K562 (cell line): ENCODE measurements around the gene MSH3. TPM values are rescaled to one million over a fixed set of nuclear protein-coding genes. Genes with fewer than 3 reads are reported as not detected.
"Not testable (repeated sequence)": the region's sequence is repeated elsewhere in the genome, so short reads cannot be mapped to it uniquely, and the experiment has no call there.

Experiments
- ATAC-seq: fragments of 200-7000 bp; cut with Tn5 transposase; 3 replicates; pipeline ENCODE4 v1.9.1; 2020; ENCODE audit warnings: moderate library complexity
- BruUV-seq: library from RNA; stranded (reverse); fragments of 400-500 nt; replicated peaks from 2 replicates; lab custom pipeline; 2021; lab: Mats Ljungman, UMichigan
- CTCF ChIA-PET: fragments of 300-600 bp; formaldehyde crosslinking; extraction: SDS; loops from one replicate; lab custom pipeline; 2021; ENCODE audit warnings: low intra/inter-chr PET ratio; lab: Yijun Ruan, JAX
- POLR2A ChIA-PET: fragments of 300-600, 350-650 bp; sonication (Branson Sonifier 250); formaldehyde crosslinking; extraction: SDS; loops from one replicate; lab custom pipeline; 2021; ENCODE audit warnings: antibody characterized with exemption, inconsistent platforms; lab: Yijun Ruan, JAX
- DNase-seq, 4 experiments: peaks; one replicate each; pipeline versions ENCODE4 v3.0.0 to v3.0.0-alpha.2; 2011 to 2018; ENCODE audit warnings: low spot score in 3 of 4, mixed read lengths in 3 of 4; ENCODE audit errors: extremely low read depth in 1 of 4
- FAIRE-seq: peaks from 2 replicates; lab custom pipeline; 2011; peaks lifted over from hg19 to GRCh38; lab: Jason Lieb, UNC
- H2AFZ ChIP-seq: 2 replicates; pipeline ENCODE4 v1.6.0; 2011; ENCODE audit warnings: low read depth, low read length, control low read depth, inconsistent platforms
- H3K27ac ChIP-seq: fragments of 200-600 bp; 3 replicates; pipeline ENCODE4 v1.8.0; 2011; ENCODE audit warnings: low read depth, mild to moderate bottlenecking, control low read depth, inconsistent platforms, low read length, moderate library complexity, mixed read lengths; ENCODE audit errors: extremely low read depth
- H3K27me3 ChIP-seq, 2 experiments: fragments of 300-600 bp in 1 of 2; 2 replicates in 1 of 2; 3 replicates in 1 of 2; pipeline versions ENCODE4 v1.6.0 to v1.8.0; 2011; ENCODE audit warnings: inconsistent platforms in 2 of 2, low read length in 2 of 2, mild to moderate bottlenecking in 1 of 2, mixed read lengths in 1 of 2, moderate library complexity in 1 of 2; ENCODE audit not compliant: control insufficient read depth in 2 of 2, insufficient read depth in 2 of 2
- H3K36me3 ChIP-seq: fragments of 300-600 bp; 3 replicates; pipeline ENCODE4 v1.8.0; 2011; ENCODE audit warnings: mild to moderate bottlenecking, low read length, inconsistent platforms; ENCODE audit not compliant: control insufficient read depth, insufficient read depth
- H3K4me1 ChIP-seq, 2 experiments: fragments of 200-600 bp in 1 of 2; replicated peaks in 1 of 2; 2 replicates in 1 of 2; 3 replicates in 1 of 2; pipeline versions ENCODE4 v1.5.1 to v1.8.0; 2011; ENCODE audit warnings: inconsistent platforms in 2 of 2, low read length in 2 of 2, mild to moderate bottlenecking in 1 of 2, mixed read lengths in 1 of 2, moderate library complexity in 1 of 2; ENCODE audit not compliant: control insufficient read depth in 2 of 2, insufficient read depth in 2 of 2
- H3K4me2 ChIP-seq: 2 replicates; pipeline ENCODE4 v1.6.1; 2011; ENCODE audit warnings: low read length, control low read depth, inconsistent platforms, mixed read lengths; ENCODE audit not compliant: insufficient read depth
- H3K4me3 ChIP-seq: fragments of 200-600 bp; sonication (generic), shearing (Covaris generic); 2 replicates; pipeline ENCODE4 v1.5.1; 2016; ENCODE audit warnings: control low read depth, inconsistent platforms
- H3K79me2 ChIP-seq: fragments of 200-600 bp; 3 replicates; pipeline ENCODE4 v1.8.0; 2011; ENCODE audit warnings: low read length, inconsistent platforms; ENCODE audit not compliant: control insufficient read depth, insufficient read depth
- H3K9ac ChIP-seq, 2 experiments: 2 replicates each; pipeline versions ENCODE4 v1.6.0 to v1.6.1; 2011; ENCODE audit warnings: low read depth in 2 of 2, low read length in 2 of 2, control low read depth in 1 of 2, inconsistent platforms in 1 of 2, mild to moderate bottlenecking in 1 of 2, mixed read lengths in 1 of 2; ENCODE audit not compliant: insufficient read depth in 1 of 2
- H3K9me1 ChIP-seq: one replicate; pipeline ENCODE4 v1.6.0; 2011; ENCODE audit warnings: inconsistent platforms, mild to moderate bottlenecking, low read length, moderate library complexity; ENCODE audit not compliant: control insufficient read depth, insufficient read depth
- H3K9me3 ChIP-seq: replicated peaks from 2 replicates; pipeline ENCODE4 v1.5.1; 2011; ENCODE audit warnings: low read depth, low read length, inconsistent platforms; ENCODE audit not compliant: control insufficient read depth, insufficient read depth
- H4K20me1 ChIP-seq: replicated peaks from 2 replicates; pipeline ENCODE4 v1.6.1; 2011; ENCODE audit warnings: low read length, inconsistent platforms, mixed read lengths; ENCODE audit not compliant: control insufficient read depth, insufficient read depth
- ARID4B ChIP-seq: sonication (generic); formaldehyde crosslinking; IDR thresholded peaks from 2 replicates; pipeline ENCODE4 v1.8.0; 2022; ENCODE audit warnings: mild to moderate bottlenecking, missing genetic modification reagents
- NR4A1 ChIP-seq, 2 experiments: fragments of 250-450 bp in 1 of 2; fragments of 450-650 bp in 1 of 2; sonication (Bioruptor Pico) in 1 of 2; IDR thresholded peaks; 2 replicates each; pipeline versions ENCODE4 v1.4.0 to v1.6.1; 2016 to 2020; ENCODE audit warnings: mild to moderate bottlenecking in 2 of 2, missing compliant biosample characterization in 1 of 2, missing genetic modification characterization in 1 of 2, moderate library complexity in 1 of 2
- POLR2G ChIP-seq: fragments of 200-400 bp; formaldehyde crosslinking; IDR thresholded peaks from 2 replicates; pipeline ENCODE4 v1.6.1; 2017; ENCODE audit warnings: low read depth, mild to moderate bottlenecking, antibody characterized with exemption, low read length, moderate library complexity
- PURB ChIP-seq: sonication (generic); formaldehyde crosslinking; IDR thresholded peaks from 2 replicates; pipeline ENCODE4 v1.9.0; 2021; ENCODE audit warnings: low read depth, mild to moderate bottlenecking, missing genetic modification reagents
- ZFP36 ChIP-seq: fragments of 150-350 bp; IDR thresholded peaks from 2 replicates; pipeline ENCODE4 v1.6.1; 2018; ENCODE audit warnings: low read length, low read depth; ENCODE audit not compliant: partially characterized antibody
- ZNF174 ChIP-seq: fragments of 250-450 bp; sonication (Bioruptor Pico); IDR thresholded peaks from 2 replicates; pipeline ENCODE4 v1.4.0; 2020; ENCODE audit warnings: mild to moderate bottlenecking
- ZNF347 ChIP-seq: fragments of 450-650 bp; formaldehyde crosslinking; IDR thresholded peaks from 2 replicates; pipeline ENCODE4 v1.4.0; 2020; ENCODE audit warnings: low read depth, mild to moderate bottlenecking, moderate library complexity
- ZNF696 ChIP-seq: fragments of 250-450 bp; sonication (Bioruptor Pico); conservative IDR thresholded peaks from 2 replicates; pipeline ENCODE4 v1.4.0; 2020; ENCODE audit warnings: mild to moderate bottlenecking, moderate library complexity
- WGBS: fragments of 100-300 bp; shearing (Covaris generic); methylation state at CpG from one replicate; pipeline ENCODE4 v1.1.6; 2016; ENCODE audit warnings: low coverage, mixed read lengths; ENCODE audit not compliant: insufficient coverage; ENCODE audit errors: missing lambda C conversion rate; 5-methylcytosine and 5-hydroxymethylcytosine counted together
- in situ Hi-C: fragments of 300-500 bp; cut with MboI; formaldehyde crosslinking; loops from 4 replicates; pipeline ENCODE4 v1.15.0; 2018; ENCODE audit warnings: inconsistent platforms, mixed read lengths
- intact Hi-C: fragments of 100-400 bp; cut with micrococcal nuclease; formaldehyde crosslinking; loops from 2 replicates; pipeline ENCODE4 v1.14.2; 2022
- polyA plus RNA-seq, 8 experiments: library from polyadenylated mRNA; depleted of rRNA in 4 of 8; stranded (reverse) in 5 of 8; unstranded in 3 of 8; fragments of >200 nt; fragmentation: Nextera tagmentation in 2 of 8; fragmentation: Illumina TruSeq in 1 of 8; extraction: Ambion mirVana in 2 of 8; extraction: Trizol in 1 of 8; gene quantifications; 2 replicates each; pipeline versions ENCODE4 v1.2.1 to v1.2.3, GENCODE V29; 2011 to 2014; ENCODE audit warnings: inconsistent platforms in 1 of 8, missing spikeins in 1 of 8
- total RNA-seq, 7 experiments: library from RNA; depleted of rRNA in 6 of 7; stranded (reverse); fragments of >200 nt in 6 of 7; fragmentation: Illumina TruSeq in 2 of 7; extraction: Trizol in 2 of 7; gene quantifications; 2 replicates each; pipeline versions ENCODE4 v1.2.1 to v1.2.3, GENCODE V29; 2011 to 2021; ENCODE audit warnings: low replicate concordance in 1 of 7

Gene MSH3
- total and polyA plus RNA-seq, 9 of the 15 experiments (the other 6 are each of a cell fraction or from before 2014, with no cell fraction given): 3.9 to 17.2 (median 13.2) TPM

GRCh38 chr5:80659106-80659505, 4.7 kb downstream of the MSH3 start:
- BruUV-seq: no TSS peak
- peaks cover 64% of the 10 kb centered on the region for H3K36me3 ChIP-seq
- no peaks in the 10 kb centered on the region for H3K27me3 ChIP-seq
- in situ Hi-C loops (no loop called here), intact Hi-C loops (loop anchor here (5.0 kb wide), 1 partner anchor 172 kb away; the partner anchor contains the start of gene FAM151B)
- H3K4me2 ChIP-seq: no peak overlapping the region
- ATAC-seq: no peak
- no peak overlapping the region for H3K27ac ChIP-seq
- DNase-seq: no peak
- ChIA-PET POLR2A (no interaction called here), CTCF (no interaction called here)
- H3K79me2 ChIP-seq: peaks cover 19% of the 10 kb centered on the region
- no peak overlapping the region for H2AFZ ChIP-seq
- no peak overlapping the region for H3K4me3 ChIP-seq
- H3K9me1 ChIP-seq: no peaks in the 10 kb centered on the region
- TF ChIP-seq ZNF347 (no peak), ZFP36 (no peak), NR4A1 (CRISPR knock-in tag; IDR thresholded peaks at IDR 0.05) (no peak), NR4A1 (tag; IDR thresholded peaks at IDR 0.05) (no peak), ZNF696 (no peak), PURB (CRISPR knock-in tag) (no peak), ARID4B (CRISPR knock-in tag) (no peak), ZNF174 (CRISPR knock-in tag) (no peak), POLR2G (no peak)
- FAIRE-seq: no peak
- no peak overlapping the region for H3K9ac ChIP-seq
- H4K20me1 ChIP-seq: no peaks in the 10 kb centered on the region
- 91% methylated on average over 5 of the region's 5 CpGs for WGBS
- H3K4me1 ChIP-seq: peaks cover 0 to 8% of the 10 kb centered on the region in 2 experiments; a peak in 1 of 5 replicates
- no peaks in the 10 kb centered on the region for H3K9me3 ChIP-seq

DNA sequence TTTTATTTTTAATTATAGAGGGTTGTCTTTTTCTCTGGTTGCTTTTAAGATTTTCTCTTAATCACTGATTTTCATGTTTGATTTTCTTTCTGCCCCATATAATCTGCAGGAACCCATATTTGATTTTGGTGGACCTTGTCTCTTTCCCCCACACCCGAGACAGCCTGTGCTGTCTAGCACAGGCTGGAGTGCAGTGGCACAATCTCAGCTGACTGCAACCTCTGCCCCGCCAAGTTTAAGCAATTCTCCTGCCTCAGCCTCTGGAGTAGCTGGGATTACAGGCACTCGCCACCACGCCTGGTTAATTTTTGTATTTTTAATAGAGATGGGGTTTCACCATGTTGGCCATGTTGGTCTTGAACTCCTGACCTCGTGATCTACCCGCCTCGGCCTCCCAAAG, 6.2 kb downstream of the MSH3 start:
- H3K36me3 ChIP-seq: peaks cover 80% of the 10 kb centered on the region
- H3K9me1 ChIP-seq, H3K4me2 ChIP-seq, intact Hi-C loops, H3K9ac ChIP-seq, H3K27me3 ChIP-seq, H2AFZ ChIP-seq, H3K4me1 ChIP-seq, CTCF ChIA-PET, H3K79me2 ChIP-seq, BruUV-seq, H3K4me3 ChIP-seq, POLR2A ChIA-PET, H4K20me1 ChIP-seq, FAIRE-seq, DNase-seq, H3K9me3 ChIP-seq, ATAC-seq, H3K27ac ChIP-seq: not testable (repeated sequence)
- in situ Hi-C loops: loop anchor here (5.0 kb wide), 1 partner anchor 188 kb away; no protein-coding TSS in a partner anchor
- 95% methylated on average over 5 of the region's 7 CpGs for WGBS
